Kasumi-1 (cell line): ENCODE results near the gene IL25.
"Not testable (repeated sequence)": the region's sequence is repeated elsewhere in the genome, so short reads cannot be mapped to it uniquely, and the experiment has no call there.

Experiments
- DNase-seq, 2 experiments: peaks; one replicate each; lab custom pipeline; 2025; lab: John Stamatoyannopoulos, UW

The IL25 gene

GRCh38 chr14:23375527-23376251 is 3.1 kb downstream of the IL25 start:
- no peak for DNase-seq

GRCh38 chr14:23376482-23377197 is 4.0 kb downstream of the IL25 start, which contains the start of gene CMTM5:
TSS of gene CMTM5 (plus strand) at chr14:23377046. CDS start at chr14:23377252, 206 bp downstream.
- DNase-seq, result no peak

GRCh38 chr14:23377198-23377550 is 4.6 kb downstream of the IL25 start:
- no peak for DNase-seq

- no peak for DNase-seq
Observed at GRCh38 chr14:23377573-23378563, 5.3 kb downstream of the IL25 start.

- DNase-seq, result no peak
Observed at GRCh38 chr14:23378612-23379220, 6.1 kb downstream of the IL25 start.

- DNase-seq, result peak; percentile 16 to 41
Observed at GRCh38 chr14:23379366-23380196, 7.0 kb downstream of the IL25 start.

- no peak for DNase-seq
Observed at GRCh38 chr14:23380197-23380914, 7.7 kb downstream of the IL25 start.

- no peak for DNase-seq
Observed at GRCh38 chr14:23380976-23381375, 8.4 kb downstream of the IL25 start.

- DNase-seq, result peak in 1 of 2 experiments; percentile 66
Observed at GRCh38 chr14:23381871-23382270, 9.3 kb downstream of the IL25 start.

- DNase-seq, result no peak
Observed at GRCh38 chr14:23382276-23382675, 9.7 kb downstream of the IL25 start.

- DNase-seq, result no peak
Observed at GRCh38 chr14:23382731-23383440, 10.3 kb downstream of the IL25 start.

GRCh38 chr14:23384364-23385080 is 11.9 kb downstream of the IL25 start:
- no peak for DNase-seq

GRCh38 chr14:23385244-23385641 is 12.6 kb downstream of the IL25 start:
- DNase-seq, result no peak

- DNase-seq, result no peak
Observed at GRCh38 chr14:23385642-23386265, 13.1 kb downstream of the IL25 start.

- DNase-seq, result not testable (repeated sequence)
Observed at GRCh38 chr14:23386266-23386657, 13.7 kb downstream of the IL25 start.

GRCh38 chr14:23386999-23387398 is 14.4 kb downstream of the IL25 start:
- DNase-seq, result no peak

- no peak for DNase-seq
Observed at GRCh38 chr14:23387916-23388882, 15.6 kb downstream of the IL25 start.
